IMR-90 (cell line): ENCODE data around the gene CTAG1A.

Source experiments
- CEBPB ChIP-seq: IDR thresholded peaks from 2 replicates; pipeline ENCODE4 v1.6.1; 2012; ENCODE audit warnings: low read depth, low read length, improper control_type of control experiment
- CTCF ChIP-seq: conservative IDR thresholded peaks from 2 replicates; pipeline ENCODE4 v1.5.1; 2012; ENCODE audit warnings: mild to moderate bottlenecking, low read depth, low read length, improper control_type of control experiment
- RAD21 ChIP-seq: IDR thresholded peaks from 2 replicates; pipeline ENCODE4 v1.6.1; 2012; ENCODE audit warnings: low read length, improper control_type of control experiment

- no peak for TF ChIP-seq RAD21
- no peak for TF ChIP-seq CEBPB
- no peak for TF ChIP-seq CTCF
Measured at GRCh38 chrX:154602766-154603437, 18.0 kb downstream of the CTAG1A start.
